Measurements from ENCODE around the gene CNR2. TPM values are rescaled to one million over a fixed set of nuclear protein-coding genes. Genes with fewer than 3 reads are reported as not detected.
A peak's percentile ranks its signal among the peaks of the same experiment; 100 is the strongest.

The CNR2 gene
- total RNA-seq, 4 donors from 2014 or later: 0.11 to 0.54 (median 0.31) TPM

- intact Hi-C loops (cut with DNase I): loop anchor here (5.0 to 10.0 kb wide), 2 partner anchors 42 to 94 kb away; partner anchors contain the start of genes HMGCL and PITHD1
- H3K4me3 ChIP-seq (replicated peaks in 1 of 3): peak overlapping the region in 1 of 3 donors; percentile 61
Measured at GRCh38 chr1:23869051-23869450, 44.1 kb downstream of the CNR2 start.

GRCh38 chr1:23868557-23869016 is 44.6 kb downstream of the CNR2 start:
- intact Hi-C loops (cut with DNase I): loop anchor here (5.0 to 10.0 kb wide), 2 partner anchors 41 to 94 kb away; partner anchors contain the start of genes HMGCL and PITHD1
- H3K9me3 ChIP-seq: no peaks in the 10 kb centered on the region
- peak overlapping the region in 2 of 3 donors; percentile 13 to 61 for H3K4me3 ChIP-seq (replicated peaks in 1 of 3)
- WGBS, 2 donors: 8 to 12% methylated on average over 20 of the region's 20 CpGs
- H3K27me3 ChIP-seq: no peaks in the 10 kb centered on the region
- peaks cover 13 to 14% of the 10 kb centered on the region in 2 donors for H3K4me1 ChIP-seq
- peak overlapping the region; percentile 63 to 86 (median 77) for H3K27ac ChIP-seq
- peak in 1 of 2 donors; percentile 50 for DNase-seq
- TF ChIP-seq POLR2A (IDR thresholded peaks at IDR 0.05) (no peak), CTCF (IDR thresholded peaks at IDR 0.05) (peak in 1 of 6 experiments; percentile 42)
- H3K36me3 ChIP-seq: peaks cover 0 to 6% of the 10 kb centered on the region in 2 donors

More at GRCh38 chr1:23869051-23869450, 44.1 kb downstream of the CNR2 start:
- H3K27me3 ChIP-seq: no peaks in the 10 kb centered on the region
- no peak for DNase-seq
- peak overlapping the region in 2 of 3 donors; percentile 77 to 86 for H3K27ac ChIP-seq
- peaks cover 0 to 6% of the 10 kb centered on the region in 2 donors for H3K36me3 ChIP-seq
- TF ChIP-seq CTCF (IDR thresholded peaks at IDR 0.05) (no peak), POLR2A (IDR thresholded peaks at IDR 0.05) (no peak)
- 66 to 67% methylated on average over 10 of the region's 10 CpGs for WGBS, 2 donors
- peaks cover 13 to 14% of the 10 kb centered on the region in 2 donors for H3K4me1 ChIP-seq
- no peaks in the 10 kb centered on the region for H3K9me3 ChIP-seq

GRCh38 chr1:23867895-23868556 is 45.1 kb downstream of the CNR2 start, which contains the start of gene FUCA1:
Gene FUCA1 (minus strand): TSS chr1:23868290. CDS start chr1:23868286, 4 bp downstream.
- peak; percentile 62 to 97 for TF ChIP-seq POLR2A (IDR thresholded peaks at IDR 0.05)
- peak; percentile 82 to 99 (median 94) for TF ChIP-seq CTCF (IDR thresholded peaks at IDR 0.05)
- DNase-seq: peak; percentile 96 to 97
- H3K4me1 ChIP-seq: peaks cover 13 to 14% of the 10 kb centered on the region in 2 donors
- H3K36me3 ChIP-seq: peaks cover 0 to 11% of the 10 kb centered on the region in 2 donors
- 0% methylated on average over 15 of the region's 71 CpGs for WGBS, 2 donors
- H3K9me3 ChIP-seq: no peaks in the 10 kb centered on the region
- peak within 1 kb of the TSS; percentile 14 to 68 (median 61) for H3K4me3 ChIP-seq (replicated peaks in 1 of 3)
- H3K27me3 ChIP-seq: no peaks in the 10 kb centered on the region
- intact Hi-C loops (cut with DNase I): loop anchor here (5.0 to 10.0 kb wide), 2 partner anchors 41 to 93 kb away; partner anchors contain the start of genes HMGCL and PITHD1
- peak within 1 kb of the TSS; percentile 63 to 86 (median 77) for H3K27ac ChIP-seq

- 0 to 3% methylated on average over 12 to 13 of the region's 17 CpGs for WGBS, 2 donors
- H3K4me1 ChIP-seq: peaks cover 13 to 14% of the 10 kb centered on the region in 2 donors
- H3K27ac ChIP-seq: peak overlapping the region in 2 of 3 donors; percentile 41 to 77
- no peak for DNase-seq
- TF ChIP-seq POLR2A (IDR thresholded peaks at IDR 0.05) (no peak), CTCF (IDR thresholded peaks at IDR 0.05) (no peak)
- H3K9me3 ChIP-seq: no peaks in the 10 kb centered on the region
- H3K27me3 ChIP-seq: no peaks in the 10 kb centered on the region
- H3K36me3 ChIP-seq: peaks cover 4 to 16% of the 10 kb centered on the region in 2 donors
- H3K4me3 ChIP-seq (replicated peaks in 1 of 3): peak overlapping the region; percentile 14 to 68 (median 61)
- intact Hi-C loops (cut with DNase I): loop anchor here (5.0 to 10.0 kb wide), 2 partner anchors 40 to 93 kb away; partner anchors contain the start of genes HMGCL and PITHD1
Measured at GRCh38 chr1:23867542-23867894, 45.6 kb downstream of the CNR2 start.
